C4-2B (cell line): ENCODE measurements around the gene DAD1.
"Not testable (repeated sequence)": the region's sequence is repeated elsewhere in the genome, so short reads cannot be mapped to it uniquely, and the experiment has no call there.

Source experiments
- H3K27ac ChIP-seq: fragments of 450-650 bp; 2 replicates; pipeline ENCODE4 v1.5.1; 2017
- CTCF ChIP-seq: fragments of 450-650 bp; conservative IDR thresholded peaks from 2 replicates; pipeline ENCODE4 v1.5.1; 2017; ENCODE audit warnings: mild to moderate bottlenecking
- ZFX ChIP-seq: fragments of 450-650 bp; IDR thresholded peaks from 2 replicates; pipeline ENCODE4 v1.6.1; 2017

DAD1 gene

GRCh38 chr14:22593189-22593588, 4.2 kb upstream of the DAD1 start:
- H3K27ac ChIP-seq, result no peak overlapping the region
- TF ChIP-seq CTCF (no peak), ZFX (no peak)

GRCh38 chr14:22588526-22589095, 413 bp downstream of the DAD1 start:
- TF ChIP-seq ZFX (no peak), CTCF (no peak)
- peak overlapping the region; percentile 69 for H3K27ac ChIP-seq

- H3K27ac ChIP-seq, result not testable (repeated sequence)
Measured at GRCh38 chr14:22587677-22588422, 1.2 kb downstream of the DAD1 start.

- TF ChIP-seq ZFX, result no peak
- TF ChIP-seq CTCF, result no peak
- no peak overlapping the region for H3K27ac ChIP-seq
Measured at GRCh38 chr14:22587247-22587646, 1.8 kb downstream of the DAD1 start.

- TF ChIP-seq CTCF, result no peak
- no peak for TF ChIP-seq ZFX
- H3K27ac ChIP-seq, result no peak overlapping the region
Measured at GRCh38 chr14:22583994-22584393, 5.0 kb downstream of the DAD1 start.

- no peak overlapping the region for H3K27ac ChIP-seq
- no peak for TF ChIP-seq CTCF
- no peak for TF ChIP-seq ZFX
Measured at GRCh38 chr14:22580625-22581024, 8.4 kb downstream of the DAD1 start.

GRCh38 chr14:22579881-22580280, 9.1 kb downstream of the DAD1 start:
- no peak overlapping the region for H3K27ac ChIP-seq
- no peak for TF ChIP-seq ZFX
- TF ChIP-seq CTCF, result no peak

- no peak for TF ChIP-seq ZFX
- no peak for TF ChIP-seq CTCF
- no peak overlapping the region for H3K27ac ChIP-seq
Measured at GRCh38 chr14:22579236-22579635, 9.8 kb downstream of the DAD1 start.
